NB4 (cell line): ENCODE results near the gene ARHGAP1.

ENCODE experiments used
- CTCF ChIP-seq: IDR thresholded peaks from one replicate; pipeline ENCODE4 v1.5.1; 2012; ENCODE audit warnings: low read depth, low read length
- MAX ChIP-seq: IDR thresholded peaks from 2 replicates; pipeline ENCODE4 v1.6.1; 2011; ENCODE audit warnings: low read depth, low read length
- MYC ChIP-seq: IDR thresholded peaks from 2 replicates; pipeline ENCODE4 v1.6.1; 2011; ENCODE audit warnings: low read depth, low read length
- POLR2A ChIP-seq: IDR thresholded peaks from 2 replicates; pipeline ENCODE4 v1.6.1; 2011; ENCODE audit warnings: mild to moderate bottlenecking; ENCODE audit not compliant: insufficient read length; ENCODE audit errors: extremely low read depth

- TF ChIP-seq CTCF = no peak
- no peak for TF ChIP-seq POLR2A
- no peak for TF ChIP-seq MYC
- TF ChIP-seq MAX = no peak
These were observed 17.4 kb downstream of the ARHGAP1 start for GRCh38 chr11:46682773-46683752.
